ENCODE measurements around the gene GPR37L1.

DNA sequence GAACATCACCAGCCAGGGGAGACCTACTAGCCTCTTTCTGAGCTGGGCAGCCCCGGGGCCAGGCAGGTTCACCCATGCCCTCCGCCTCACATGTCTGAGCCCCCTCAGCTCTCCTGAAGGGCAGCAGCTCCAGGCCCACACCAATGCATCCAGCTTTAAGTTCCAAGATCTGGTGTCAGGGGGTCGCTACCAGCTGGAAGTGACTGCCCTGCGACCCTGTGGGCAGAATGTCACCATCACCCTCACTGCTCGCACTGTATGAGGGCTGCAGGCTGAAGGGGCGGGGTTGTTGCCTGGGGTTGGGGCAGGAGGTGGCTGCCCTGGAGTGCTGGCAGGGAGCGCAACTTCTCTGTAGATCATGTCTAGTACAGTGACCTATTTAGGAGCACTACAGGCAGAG is 46.1 kb downstream of the GPR37L1 start:
- TF ChIP-seq, protein P1, sequence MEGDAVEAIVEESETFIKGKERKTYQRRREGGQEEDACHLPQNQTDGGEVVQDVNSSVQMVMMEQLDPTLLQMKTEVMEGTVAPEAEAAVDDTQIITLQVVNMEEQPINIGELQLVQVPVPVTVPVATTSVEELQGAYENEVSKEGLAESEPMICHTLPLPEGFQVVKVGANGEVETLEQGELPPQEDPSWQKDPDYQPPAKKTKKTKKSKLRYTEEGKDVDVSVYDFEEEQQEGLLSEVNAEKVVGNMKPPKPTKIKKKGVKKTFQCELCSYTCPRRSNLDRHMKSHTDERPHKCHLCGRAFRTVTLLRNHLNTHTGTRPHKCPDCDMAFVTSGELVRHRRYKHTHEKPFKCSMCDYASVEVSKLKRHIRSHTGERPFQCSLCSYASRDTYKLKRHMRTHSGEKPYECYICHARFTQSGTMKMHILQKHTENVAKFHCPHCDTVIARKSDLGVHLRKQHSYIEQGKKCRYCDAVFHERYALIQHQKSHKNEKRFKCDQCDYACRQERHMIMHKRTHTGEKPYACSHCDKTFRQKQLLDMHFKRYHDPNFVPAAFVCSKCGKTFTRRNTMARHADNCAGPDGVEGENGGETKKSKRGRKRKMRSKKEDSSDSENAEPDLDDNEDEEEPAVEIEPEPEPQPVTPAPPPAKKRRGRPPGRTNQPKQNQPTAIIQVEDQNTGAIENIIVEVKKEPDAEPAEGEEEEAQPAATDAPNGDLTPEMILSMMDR (IDR thresholded peaks at IDR 0.05; ENCODE audit: low read depth, low read length, missing input control), result no peak
- TF ChIP-seq YY1 (IDR thresholded peaks at IDR 0.05) (no peak), RAD21 (IDR thresholded peaks at IDR 0.05) (no peak), NR2F2 (IDR thresholded peaks at IDR 0.05) (no peak), SP1 (IDR thresholded peaks at IDR 0.05) (no peak), EGR1 (IDR thresholded peaks at IDR 0.05; ENCODE audit: low read depth in 2 of 2) (no peak), GABPA (IDR thresholded peaks at IDR 0.05 in 1 of 2, conservative IDR thresholded peaks at IDR 0.05 in 1 of 2) (no peak), FOXA1 (IDR thresholded peaks at IDR 0.05) (no peak), JUND (IDR thresholded peaks at IDR 0.05) (no peak), TAF1 (conservative IDR thresholded peaks at IDR 0.05) (no peak)
- TF ChIP-seq, protein P2, sequence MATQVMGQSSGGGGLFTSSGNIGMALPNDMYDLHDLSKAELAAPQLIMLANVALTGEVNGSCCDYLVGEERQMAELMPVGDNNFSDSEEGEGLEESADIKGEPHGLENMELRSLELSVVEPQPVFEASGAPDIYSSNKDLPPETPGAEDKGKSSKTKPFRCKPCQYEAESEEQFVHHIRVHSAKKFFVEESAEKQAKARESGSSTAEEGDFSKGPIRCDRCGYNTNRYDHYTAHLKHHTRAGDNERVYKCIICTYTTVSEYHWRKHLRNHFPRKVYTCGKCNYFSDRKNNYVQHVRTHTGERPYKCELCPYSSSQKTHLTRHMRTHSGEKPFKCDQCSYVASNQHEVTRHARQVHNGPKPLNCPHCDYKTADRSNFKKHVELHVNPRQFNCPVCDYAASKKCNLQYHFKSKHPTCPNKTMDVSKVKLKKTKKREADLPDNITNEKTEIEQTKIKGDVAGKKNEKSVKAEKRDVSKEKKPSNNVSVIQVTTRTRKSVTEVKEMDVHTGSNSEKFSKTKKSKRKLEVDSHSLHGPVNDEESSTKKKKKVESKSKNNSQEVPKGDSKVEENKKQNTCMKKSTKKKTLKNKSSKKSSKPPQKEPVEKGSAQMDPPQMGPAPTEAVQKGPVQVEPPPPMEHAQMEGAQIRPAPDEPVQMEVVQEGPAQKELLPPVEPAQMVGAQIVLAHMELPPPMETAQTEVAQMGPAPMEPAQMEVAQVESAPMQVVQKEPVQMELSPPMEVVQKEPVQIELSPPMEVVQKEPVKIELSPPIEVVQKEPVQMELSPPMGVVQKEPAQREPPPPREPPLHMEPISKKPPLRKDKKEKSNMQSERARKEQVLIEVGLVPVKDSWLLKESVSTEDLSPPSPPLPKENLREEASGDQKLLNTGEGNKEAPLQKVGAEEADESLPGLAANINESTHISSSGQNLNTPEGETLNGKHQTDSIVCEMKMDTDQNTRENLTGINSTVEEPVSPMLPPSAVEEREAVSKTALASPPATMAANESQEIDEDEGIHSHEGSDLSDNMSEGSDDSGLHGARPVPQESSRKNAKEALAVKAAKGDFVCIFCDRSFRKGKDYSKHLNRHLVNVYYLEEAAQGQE (IDR thresholded peaks at IDR 0.05), result no peak
- TF ChIP-seq, protein P3, sequence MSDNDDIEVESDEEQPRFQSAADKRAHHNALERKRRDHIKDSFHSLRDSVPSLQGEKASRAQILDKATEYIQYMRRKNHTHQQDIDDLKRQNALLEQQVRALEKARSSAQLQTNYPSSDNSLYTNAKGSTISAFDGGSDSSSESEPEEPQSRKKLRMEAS (IDR thresholded peaks at IDR 0.05), result no peak
- TF ChIP-seq, protein P4, sequence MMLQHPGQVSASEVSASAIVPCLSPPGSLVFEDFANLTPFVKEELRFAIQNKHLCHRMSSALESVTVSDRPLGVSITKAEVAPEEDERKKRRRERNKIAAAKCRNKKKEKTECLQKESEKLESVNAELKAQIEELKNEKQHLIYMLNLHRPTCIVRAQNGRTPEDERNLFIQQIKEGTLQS (IDR thresholded peaks at IDR 0.05), result no peak
